GM18507 (cell line): ENCODE measurements around the gene CCSER2.
"Not testable (repeated sequence)": the region's sequence is repeated elsewhere in the genome, so short reads cannot be mapped to it uniquely, and the experiment has no call there.

ENCODE experiments used
- DNase-seq: peaks from one replicate; pipeline ENCODE4 v3.0.0; 2011; ENCODE audit warnings: low read depth; ENCODE audit not compliant: insufficient read length; ENCODE audit errors: extremely low spot score
- FAIRE-seq: peaks from 2 replicates; lab custom pipeline; 2011; peaks lifted over from hg19 to GRCh38; lab: Jason Lieb, UNC

Gene CCSER2

GRCh38 chr10:84493361-84493760, 165.0 kb downstream of the CCSER2 start:
- no peak for DNase-seq
- FAIRE-seq, result no peak

GRCh38 chr10:84493951-84494848, 165.8 kb downstream of the CCSER2 start:
- DNase-seq, result no peak

GRCh38 chr10:84494849-84495180, 166.4 kb downstream of the CCSER2 start:
- no peak for FAIRE-seq
- no peak for DNase-seq

More at GRCh38 chr10:84493951-84494848, 165.8 kb downstream of the CCSER2 start:
- no peak for FAIRE-seq

GRCh38 chr10:84497978-84498377, 169.6 kb downstream of the CCSER2 start:
- no peak for FAIRE-seq

GRCh38 chr10:84499039-84499438, 170.7 kb downstream of the CCSER2 start:
- DNase-seq, FAIRE-seq: not testable (repeated sequence)

More at GRCh38 chr10:84497978-84498377, 169.6 kb downstream of the CCSER2 start:
- no peak for DNase-seq

GRCh38 chr10:84499846-84500245, 171.5 kb downstream of the CCSER2 start:
- FAIRE-seq (no peak), DNase-seq (no peak)

GRCh38 chr10:84510121-84510520, 181.7 kb downstream of the CCSER2 start:
- FAIRE-seq (no peak), DNase-seq (no peak)

- no peak for FAIRE-seq
- DNase-seq, result no peak
These were observed 182.7 kb downstream of the CCSER2 start for GRCh38 chr10:84511106-84511505.

GRCh38 chr10:84511709-84512285, 183.4 kb downstream of the CCSER2 start:
- FAIRE-seq, result no peak
- DNase-seq, result no peak

GRCh38 chr10:84517554-84517953, 189.2 kb downstream of the CCSER2 start:
- FAIRE-seq, result no peak

GRCh38 chr10:84519235-84519634, 190.8 kb downstream of the CCSER2 start:
- DNase-seq (no peak), FAIRE-seq (no peak)

More at GRCh38 chr10:84517554-84517953, 189.2 kb downstream of the CCSER2 start:
- DNase-seq, result no peak

- FAIRE-seq (no peak), DNase-seq (no peak)
These were observed 192.6 kb downstream of the CCSER2 start for GRCh38 chr10:84521013-84521412.

- DNase-seq, result no peak
- FAIRE-seq, result no peak
These were observed 193.1 kb downstream of the CCSER2 start for GRCh38 chr10:84521468-84521867.

- DNase-seq (no peak), FAIRE-seq (no peak)
These were observed 194.4 kb downstream of the CCSER2 start for GRCh38 chr10:84522612-84523462.

- FAIRE-seq, result no peak
- no peak for DNase-seq
These were observed 195.1 kb downstream of the CCSER2 start for GRCh38 chr10:84523526-84523925.

- FAIRE-seq (no peak), DNase-seq (no peak)
These were observed 196.0 kb downstream of the CCSER2 start for GRCh38 chr10:84524435-84524834.

- no peak for DNase-seq
- FAIRE-seq, result no peak
These were observed 196.9 kb downstream of the CCSER2 start for GRCh38 chr10:84525120-84525806.

GRCh38 chr10:84525807-84526182, 197.4 kb downstream of the CCSER2 start:
- not testable (repeated sequence) for FAIRE-seq, DNase-seq

GRCh38 chr10:84527386-84527785, 199.0 kb downstream of the CCSER2 start:
- FAIRE-seq, DNase-seq: not testable (repeated sequence)
